GM21576 (cell line): ENCODE data around the gene TLCD2.
"Not testable (repeated sequence)": the region's sequence is repeated elsewhere in the genome, so short reads cannot be mapped to it uniquely, and the experiment has no call there.

Experiments
- ATAC-seq: cut with Tn5 transposase; IDR thresholded peaks from one replicate; pipeline ENCODE4 v1.9.1; 2021; ENCODE audit warnings: mild to moderate bottlenecking, moderate library complexity; ENCODE audit not compliant: unreplicated experiment

Gene TLCD2

DNA sequence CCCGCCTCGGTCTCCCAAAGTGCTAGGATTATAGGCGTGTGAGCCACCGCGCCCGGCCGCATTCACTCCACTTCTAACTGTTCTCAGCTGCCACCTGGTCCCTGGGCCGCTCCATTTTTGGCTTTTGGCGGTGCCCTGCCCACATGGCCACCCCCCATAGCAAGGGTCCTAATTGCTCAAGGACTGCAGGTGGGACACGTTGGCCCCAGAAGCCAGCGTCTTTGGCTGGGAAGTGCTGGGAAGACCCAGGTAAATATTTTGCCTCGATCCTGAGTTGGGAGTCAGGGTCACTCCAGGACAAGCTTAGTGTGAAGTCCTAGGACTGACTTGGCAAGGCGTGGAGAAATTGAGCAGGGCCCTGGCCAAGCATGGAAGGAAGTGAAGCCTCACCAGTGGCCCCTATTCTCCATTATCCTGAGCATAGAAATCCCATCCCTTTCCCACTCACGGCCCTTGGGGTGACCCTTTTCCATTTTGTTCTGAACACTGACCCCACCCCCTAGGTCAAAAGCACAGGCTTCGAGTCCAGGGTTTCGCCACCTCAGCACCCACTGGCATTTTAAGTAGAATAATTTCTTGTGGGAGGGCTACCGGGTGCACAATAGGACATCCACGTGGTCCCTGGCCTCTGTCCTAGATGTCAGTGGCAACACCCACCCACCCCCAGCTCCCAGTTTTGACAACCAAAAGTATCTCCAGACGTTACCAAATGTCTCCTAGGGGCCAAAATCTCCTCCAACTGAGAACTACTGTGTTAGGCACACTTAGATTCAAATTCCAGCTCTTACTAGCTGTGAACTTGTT, 8.4 kb upstream of the TLCD2 start:
- no peak for ATAC-seq

DNA sequence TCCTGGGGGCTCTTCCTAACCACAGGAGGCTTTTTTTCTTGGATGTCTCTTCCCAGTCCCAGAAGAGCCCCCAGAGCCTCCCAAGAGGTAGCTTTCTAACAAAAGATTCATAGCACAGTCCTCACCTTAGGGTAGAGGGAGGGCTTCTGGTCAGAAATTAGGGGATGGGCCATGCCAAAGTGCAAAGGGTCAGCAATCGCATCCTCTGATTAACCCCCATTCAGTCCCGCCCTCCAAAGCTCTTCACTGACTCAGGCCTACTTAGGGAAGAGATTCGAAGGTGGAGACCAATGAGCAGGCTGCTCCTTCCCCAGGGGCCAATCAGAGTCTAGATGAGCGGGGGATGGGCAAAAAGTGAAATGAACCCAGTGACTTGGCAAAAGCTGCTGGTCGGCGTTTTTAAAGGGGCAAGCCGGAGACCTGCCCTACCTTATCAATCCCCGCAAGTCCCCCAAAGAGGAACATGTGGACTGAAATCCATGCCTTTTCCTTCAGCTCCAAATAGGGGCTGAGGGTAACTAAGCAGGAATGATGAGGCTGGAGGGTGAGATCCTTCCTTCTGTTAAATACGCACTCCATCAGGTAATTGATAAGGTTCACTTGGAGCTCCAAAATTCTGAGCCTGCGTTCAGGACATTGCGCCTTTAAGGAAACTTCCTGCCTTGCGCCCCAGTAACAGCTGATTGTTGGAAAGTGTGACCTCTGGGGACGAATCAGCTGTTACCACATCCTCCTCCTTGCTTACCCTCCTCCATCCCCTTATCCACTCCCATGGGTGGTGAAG, 6.9 kb upstream of the TLCD2 start:
- ATAC-seq, result peak; percentile 37

DNA sequence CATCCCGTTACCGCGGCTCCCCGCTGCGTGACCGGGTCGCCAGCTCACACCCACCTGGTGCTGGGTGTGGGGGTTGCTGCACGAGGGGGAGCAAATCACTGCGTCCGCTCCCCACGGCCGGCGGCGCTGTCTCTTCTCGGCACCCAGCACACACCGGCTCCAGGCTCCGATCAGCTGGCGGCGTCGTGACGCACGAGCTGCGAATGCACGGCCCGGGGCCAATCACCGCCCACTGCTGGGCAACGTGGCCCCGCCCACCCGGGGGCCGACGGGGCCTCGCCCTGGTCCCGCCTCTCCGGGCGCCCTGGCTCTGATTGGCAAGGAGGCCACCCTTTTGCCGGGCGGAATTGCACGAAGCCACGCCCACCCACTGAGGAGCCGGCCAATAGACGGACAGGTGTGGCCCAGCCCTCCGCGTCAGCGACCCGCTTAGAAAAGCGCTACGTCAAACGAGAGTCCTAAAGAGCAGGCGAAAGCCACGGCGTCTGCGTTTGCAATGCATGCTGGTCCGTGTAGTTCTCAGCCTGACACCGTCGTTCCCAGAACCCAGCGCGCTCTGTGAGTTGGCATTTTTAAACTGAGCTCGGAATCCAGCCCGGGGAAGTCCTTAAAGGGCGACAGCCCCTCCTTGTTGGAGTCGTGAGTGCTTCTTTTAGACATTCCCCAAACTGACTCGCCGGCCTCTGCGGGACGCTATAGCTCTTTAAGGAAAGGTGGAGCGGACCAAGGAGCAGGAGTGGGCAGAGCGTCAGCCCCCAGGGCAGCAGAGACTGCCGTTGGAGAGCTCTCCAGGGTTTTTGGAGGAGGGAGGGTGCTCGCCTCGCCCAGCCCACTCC, 6.1 kb upstream of the TLCD2 start:
- peak; percentile 73 for ATAC-seq

DNA sequence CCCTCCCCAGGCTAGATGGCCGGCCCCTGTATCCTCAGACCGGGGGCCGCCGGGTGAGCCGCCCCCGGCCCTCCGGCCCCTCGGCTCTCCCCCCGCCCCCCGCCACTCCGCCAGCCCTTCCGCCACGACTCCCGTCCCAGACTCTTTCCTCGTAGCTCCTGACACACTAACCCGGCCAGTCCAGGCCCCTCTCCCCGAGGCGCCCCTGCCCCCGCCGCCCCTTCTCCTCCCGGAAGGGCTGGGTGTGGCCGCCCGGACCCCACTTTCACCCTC, 5.6 kb upstream of the TLCD2 start:
- ATAC-seq, result no peak

DNA sequence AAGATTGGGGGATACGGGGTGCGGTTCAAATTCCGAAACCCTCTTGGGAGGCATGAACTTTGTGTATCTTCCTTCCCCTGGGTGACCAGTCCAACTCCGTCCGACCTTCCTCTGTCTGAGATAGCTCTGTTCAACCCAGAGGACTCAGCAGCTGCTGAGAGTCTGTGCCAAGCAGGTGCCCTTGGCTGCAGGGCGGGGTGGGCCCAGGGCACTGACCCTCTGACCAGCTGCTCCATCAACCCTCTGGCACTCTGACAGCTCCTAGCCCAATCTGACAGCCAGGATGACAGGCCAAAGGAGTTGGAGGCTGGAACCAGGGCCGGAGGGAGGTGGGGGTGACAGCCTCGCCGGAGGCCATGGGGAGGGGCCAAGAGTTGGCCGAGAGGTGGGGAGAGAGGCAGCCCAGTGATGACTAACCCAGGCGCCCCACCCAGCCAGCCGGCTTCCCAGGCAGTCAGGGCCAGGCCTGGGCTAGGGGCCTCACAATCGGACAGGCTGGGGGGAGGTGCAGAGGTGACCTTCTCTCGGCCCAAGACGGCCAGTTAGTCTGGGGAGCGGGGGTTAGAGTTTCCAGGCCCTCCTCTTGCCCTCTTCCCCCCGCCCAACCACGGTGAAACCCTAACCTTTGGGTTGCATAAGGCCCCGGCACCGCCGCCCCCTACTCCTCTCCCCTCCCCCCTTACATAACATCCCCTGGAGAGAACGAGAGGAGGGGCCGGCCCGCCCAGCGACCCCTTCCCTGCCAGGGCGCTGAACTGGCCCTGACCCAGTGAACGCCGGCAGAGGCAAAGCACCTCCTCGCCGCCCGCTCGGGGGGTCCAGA, 5.0 kb upstream of the TLCD2 start:
- no peak for ATAC-seq

DNA sequence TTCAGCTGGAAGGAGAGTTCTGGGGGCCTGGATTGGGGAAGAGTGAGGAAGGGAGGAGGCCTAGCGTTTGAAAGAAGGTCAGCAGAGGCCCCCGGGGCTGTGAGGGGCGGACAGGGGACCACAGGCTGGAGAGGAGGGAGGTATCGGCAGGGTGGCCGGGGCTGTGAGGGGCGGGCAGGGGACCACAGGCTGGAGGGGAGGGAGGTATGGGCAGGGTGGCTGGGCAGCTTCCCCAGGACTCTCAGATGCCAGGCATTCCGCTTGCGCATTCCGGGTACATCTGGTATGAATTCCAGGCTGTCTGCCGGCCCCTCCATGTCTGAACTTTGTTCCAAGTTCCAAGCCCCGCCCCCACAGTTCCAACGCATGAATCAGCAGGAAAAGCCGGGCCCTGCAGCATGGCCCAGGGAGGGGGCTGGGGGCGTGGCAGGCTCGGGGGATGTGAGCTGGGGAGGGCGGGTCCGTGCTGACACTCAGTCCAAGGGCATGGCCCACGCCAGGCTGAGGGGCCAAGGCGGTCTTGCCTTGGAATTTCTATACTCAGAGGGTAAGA, 4.3 kb upstream of the TLCD2 start:
- no peak for ATAC-seq

DNA sequence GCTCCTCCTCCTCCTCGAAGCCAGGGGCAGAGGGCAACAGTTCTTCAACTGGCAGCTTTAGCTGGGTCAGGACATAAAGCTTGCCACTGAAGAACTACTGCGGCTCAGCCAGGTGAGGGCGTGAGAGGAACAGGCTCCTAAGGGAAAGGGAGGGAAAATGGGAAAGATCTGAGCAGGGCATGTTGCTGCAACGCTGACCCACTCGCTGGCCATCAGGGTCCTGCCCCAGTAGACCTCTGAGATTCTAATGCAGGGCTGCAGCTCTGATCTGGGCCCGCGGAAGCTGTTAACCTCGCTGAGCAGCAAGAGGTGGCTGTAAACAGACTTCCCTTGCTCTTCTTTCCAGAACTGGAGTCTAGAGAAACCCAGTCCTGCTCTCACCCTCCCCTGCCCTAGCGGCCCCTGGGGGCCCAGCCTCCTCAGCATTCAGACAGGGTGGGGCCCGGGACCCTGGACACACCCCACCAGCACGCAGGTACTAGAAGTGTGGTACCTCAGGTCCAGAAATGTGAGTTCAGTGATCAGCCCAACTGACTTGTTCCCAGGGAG, 3.8 kb upstream of the TLCD2 start:
- ATAC-seq, result no peak

DNA sequence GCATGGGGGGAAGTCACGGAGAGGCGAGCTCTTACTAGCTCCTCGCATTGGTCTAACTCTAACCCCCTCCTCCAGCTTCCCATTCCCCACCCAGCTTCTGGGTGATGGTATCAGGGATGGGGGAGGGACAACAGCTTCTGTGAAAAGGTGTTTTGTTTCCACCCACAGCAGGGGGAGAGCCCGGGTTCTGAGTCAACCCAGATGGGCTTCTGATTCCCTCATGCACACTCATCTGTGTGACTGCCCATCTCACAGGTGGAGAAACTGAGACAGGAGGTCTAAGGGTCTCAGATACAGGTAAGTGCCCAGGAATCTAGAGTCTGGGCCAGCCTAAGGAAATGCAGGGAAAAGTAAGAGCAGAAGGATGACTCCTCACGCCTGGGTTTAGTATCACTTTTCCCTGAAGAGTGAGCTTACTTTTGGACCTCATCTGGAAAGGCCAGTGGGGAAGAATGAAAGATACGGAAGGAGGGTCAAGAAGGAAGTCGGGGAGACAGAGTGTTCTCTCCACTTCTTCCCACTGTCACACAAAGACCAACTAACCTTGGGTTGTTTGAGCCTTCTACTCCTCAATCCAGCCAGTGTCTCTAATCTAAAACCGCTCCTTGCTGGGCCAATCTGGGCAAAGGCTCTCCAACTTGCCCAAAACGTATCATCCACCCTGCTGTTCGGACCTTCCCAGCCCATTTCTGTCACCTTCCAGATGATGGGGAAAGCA, 3.1 kb upstream of the TLCD2 start:
- ATAC-seq, result no peak

DNA sequence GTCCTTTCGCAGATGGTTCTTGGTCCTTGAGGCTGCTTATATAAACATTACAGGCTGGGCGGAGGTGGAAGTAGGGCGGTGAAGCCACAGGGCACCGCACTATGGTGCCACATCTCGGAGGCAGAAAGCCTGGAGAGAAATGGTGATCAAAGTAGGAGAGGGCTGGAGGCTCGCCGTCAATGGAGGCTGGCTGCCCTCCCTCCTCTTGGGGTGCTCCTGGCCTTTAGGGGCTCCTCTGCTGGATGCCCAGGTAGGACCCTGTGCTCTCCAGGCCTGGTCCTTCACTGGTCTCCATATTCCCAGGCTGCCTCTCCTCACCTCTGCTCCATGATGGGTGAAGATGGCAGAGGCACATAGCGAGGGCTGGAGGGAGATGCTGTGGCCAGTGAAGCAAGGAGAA, 2.1 kb upstream of the TLCD2 start:
- ATAC-seq, result no peak

DNA sequence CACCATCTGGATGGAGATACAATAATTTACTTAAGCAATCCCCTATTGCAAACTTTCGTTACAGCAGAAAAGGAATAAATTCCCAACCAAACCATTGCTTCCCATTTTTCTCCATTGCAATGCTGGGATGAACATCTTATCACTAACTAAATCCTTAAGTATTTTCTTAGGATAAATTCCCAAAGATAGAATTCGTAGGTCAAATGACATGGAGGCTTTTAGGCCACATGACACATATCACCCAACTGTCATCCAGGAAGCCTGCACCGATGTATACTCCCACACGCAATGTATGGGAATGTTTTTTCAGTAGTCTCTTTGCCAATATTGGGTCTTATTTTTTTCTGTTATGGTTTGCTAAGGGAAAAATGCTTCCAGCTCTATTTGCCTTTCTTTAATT, 1.6 kb upstream of the TLCD2 start:
- no peak for ATAC-seq

DNA sequence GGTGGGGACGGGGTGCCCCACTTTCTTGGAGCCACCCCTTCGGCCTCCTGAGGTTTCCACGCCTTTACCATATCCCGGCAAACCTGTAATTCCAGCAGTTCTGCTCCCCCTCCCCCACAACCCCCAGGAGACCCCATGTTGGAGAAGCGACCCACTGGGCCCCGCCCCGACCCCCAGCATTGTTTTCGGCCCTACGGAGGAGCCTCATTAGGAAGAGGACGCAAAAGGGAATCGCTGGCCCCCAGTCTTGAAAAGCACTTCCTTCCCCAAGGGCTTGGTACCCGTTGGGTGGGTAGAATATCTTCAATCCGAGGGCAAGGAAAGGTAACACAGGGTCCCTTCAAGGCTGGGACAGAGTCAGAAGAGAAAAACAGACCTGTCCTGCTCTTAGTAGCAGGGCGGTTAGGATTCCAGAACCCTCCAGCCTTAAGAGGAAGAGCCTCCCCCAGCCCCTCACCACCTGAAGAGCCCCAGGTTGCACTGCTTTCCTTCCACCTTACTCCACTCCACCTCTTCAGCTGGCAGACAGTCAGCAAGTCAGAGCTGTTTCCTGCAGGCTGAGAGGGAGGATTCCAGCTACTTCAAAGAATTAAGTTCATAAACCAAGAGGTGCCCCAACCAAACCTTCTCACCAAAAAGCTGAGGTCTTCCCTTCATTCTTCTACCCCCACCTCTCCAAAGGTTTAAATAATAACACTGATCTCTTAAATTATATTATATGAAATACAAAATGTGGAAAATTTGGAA, 803 bp upstream of the TLCD2 start:
- ATAC-seq, result no peak

DNA sequence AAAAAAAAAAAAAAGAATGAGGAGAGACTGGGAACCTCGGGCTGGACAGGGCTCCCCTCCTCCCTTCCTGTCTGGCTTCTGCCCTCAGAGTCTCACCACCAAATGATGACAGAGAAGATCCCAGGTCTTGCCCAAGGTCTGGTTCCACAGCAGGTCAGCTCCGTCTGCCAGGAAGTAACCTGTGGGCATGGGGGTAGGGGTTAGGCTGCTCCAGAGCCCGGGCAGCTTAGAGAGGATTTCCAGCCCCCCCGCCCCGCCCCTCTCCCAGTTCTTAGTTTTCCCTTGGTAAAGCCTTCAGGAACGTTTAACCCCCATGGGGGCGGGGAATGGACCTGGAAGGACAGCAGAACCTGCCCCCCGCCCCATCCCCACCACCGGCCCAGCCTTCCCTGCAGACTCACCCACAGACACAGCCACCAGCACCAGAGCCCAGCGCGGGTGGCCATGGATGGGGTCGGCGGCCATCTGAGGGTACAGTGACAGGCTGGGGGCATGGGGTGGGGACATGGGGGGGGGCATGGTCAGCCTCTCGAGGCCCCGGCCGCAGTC, 700 bp downstream of the TLCD2 start:
- ATAC-seq, result no peak

DNA sequence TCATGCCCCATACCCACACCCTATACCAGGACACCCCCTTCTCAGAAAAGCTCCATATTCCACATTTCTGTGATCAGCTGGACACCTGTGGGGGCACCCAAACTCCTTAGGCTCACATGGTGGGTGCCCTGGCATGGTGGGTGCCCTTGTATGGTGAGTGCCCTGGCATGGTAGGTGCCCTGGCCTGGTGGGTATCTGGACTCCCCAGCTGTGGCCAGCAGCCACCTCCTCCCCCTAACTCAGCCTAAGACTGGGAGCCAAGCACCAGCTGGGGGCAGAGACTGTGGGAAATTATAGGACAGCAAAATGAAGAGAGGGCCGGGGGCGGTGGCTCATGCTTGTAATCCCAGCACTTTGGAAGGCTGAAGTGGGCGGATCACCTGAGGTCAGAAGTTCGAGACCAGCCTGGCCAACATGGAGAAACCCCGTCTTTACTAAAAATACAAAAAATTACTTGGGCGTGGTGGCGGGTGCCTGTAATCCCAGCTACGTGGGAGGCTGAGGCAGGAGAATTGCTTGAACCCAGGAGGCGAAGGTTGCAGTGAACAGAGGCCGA, 1.3 kb downstream of the TLCD2 start:
- ATAC-seq, result not testable (repeated sequence)

DNA sequence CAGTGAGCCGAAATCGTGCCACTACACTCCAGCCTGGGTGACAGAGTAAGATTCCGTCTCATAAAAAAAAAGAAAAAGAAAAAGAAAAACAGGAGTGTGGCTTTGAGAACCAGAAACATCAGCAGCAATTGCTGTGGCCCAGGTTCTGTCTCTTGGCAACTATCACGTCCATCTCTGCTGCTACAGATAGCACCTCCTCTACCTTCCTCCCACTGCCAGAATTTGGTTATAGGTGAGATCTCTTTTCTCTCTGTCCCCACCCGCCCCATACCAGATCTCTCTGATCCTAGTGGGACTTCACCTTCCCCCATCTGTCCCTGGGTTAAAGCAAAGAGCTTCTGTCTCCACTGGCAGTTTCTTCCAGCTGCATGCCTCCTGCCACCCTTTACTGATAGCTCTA, 3.1 kb downstream of the TLCD2 start:
- ATAC-seq, result no peak

DNA sequence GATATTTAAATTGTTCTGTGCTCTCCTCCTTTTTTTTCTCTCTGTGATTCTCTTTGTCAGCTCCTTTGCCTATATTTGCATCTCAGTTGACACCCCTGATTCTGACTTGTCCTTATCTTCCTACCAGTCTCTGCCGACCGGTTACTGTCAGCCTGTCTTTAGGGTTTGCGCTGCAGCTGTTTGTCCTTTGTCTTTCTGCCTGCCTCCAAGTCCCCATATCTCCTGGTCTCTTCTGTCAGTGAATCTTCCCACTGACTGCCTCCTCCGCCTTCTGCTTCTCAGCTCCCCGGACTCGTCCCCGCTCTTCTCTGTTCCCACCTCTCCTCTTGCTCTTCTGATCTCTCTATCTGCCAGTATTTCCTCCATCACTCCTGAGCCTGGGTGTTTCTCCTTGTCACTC, 5.2 kb downstream of the TLCD2 start:
- ATAC-seq, result no peak

DNA sequence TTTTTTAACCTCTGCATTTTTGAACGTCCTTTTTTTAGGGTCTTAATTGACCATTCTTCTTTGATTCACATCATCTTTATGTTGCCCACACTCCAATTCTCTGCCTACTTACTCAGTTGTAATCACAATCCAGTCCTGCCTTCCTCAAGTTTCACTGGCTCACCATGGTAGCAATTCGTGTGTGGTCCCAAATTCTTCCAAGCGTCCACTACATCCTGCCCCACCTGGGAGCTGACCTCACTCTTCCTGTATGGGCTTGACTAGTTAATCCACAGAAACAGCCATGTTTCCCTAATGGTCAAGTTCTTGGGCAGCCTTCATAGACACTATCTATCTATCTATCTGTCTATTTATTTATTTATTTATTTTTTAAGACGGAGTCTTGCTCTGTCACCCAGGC, 7.1 kb downstream of the TLCD2 start:
- no peak for ATAC-seq

DNA sequence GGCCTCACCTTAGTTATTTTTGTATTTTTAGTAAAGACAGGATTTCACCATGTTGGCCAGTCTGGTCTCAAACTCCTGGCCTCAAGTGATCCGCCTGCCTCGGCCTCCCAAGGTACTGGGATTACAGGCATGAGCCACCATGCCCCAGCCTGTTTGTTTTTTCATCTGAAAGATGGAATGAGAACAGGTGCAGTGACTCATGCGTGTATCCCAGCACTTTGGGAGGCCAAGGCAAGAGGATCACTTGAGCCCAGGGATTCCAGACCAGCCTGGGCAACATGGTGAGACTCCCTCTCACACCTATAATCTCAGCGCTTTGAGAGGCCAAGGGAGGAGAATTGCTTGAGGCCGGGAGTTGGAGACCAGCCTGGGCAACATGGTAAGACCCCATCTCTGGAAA, 10.3 kb downstream of the TLCD2 start:
- ATAC-seq, result not testable (repeated sequence)

DNA sequence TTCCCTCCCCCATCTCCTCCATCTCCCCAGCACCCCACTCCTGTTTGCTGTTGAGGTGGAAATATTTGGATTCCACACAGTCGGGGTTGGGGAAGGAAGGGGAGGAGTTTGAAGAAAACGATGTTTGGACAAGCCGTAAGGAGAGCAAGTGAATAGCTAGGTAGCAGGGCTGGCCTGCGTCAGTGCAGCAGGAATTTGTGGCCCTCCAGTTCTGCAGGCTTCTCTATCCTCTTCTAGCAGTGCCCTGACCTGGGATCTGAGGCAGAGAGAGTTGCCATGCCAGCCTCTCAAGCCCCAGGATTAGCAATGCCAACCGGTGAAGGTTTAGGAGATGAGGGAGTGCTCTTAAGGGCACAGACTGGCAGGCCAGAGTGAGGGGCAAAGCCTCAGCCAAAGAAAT, 12.5 kb downstream of the TLCD2 start:
- ATAC-seq, result no peak
